GM12878 (cell line): Measurements from ENCODE around the gene AK5. TPM values are rescaled to one million over a fixed set of nuclear protein-coding genes. Genes with fewer than 3 reads are reported as not detected.

Experiments used
- ATAC-seq: fragments of 200-7000 bp; cut with Tn5 transposase; 3 replicates; pipeline ENCODE4 v1.9.1; 2020; ENCODE audit warnings: mild to moderate bottlenecking, moderate library complexity
- BruUV-seq: library from RNA; stranded (reverse); fragments of 400-500 nt; replicated peaks from 2 replicates; lab custom pipeline; 2021; lab: Mats Ljungman, UMichigan
- CTCF ChIA-PET: fragments of 300-600 bp; sonication (Branson Sonifier 250); formaldehyde crosslinking; extraction: SDS; loops from one replicate; lab custom pipeline; 2021; ENCODE audit warnings: inconsistent platforms; lab: Yijun Ruan, JAX
- POLR2A ChIA-PET: fragments of 350-600 bp; formaldehyde crosslinking; extraction: SDS; loops from one replicate; lab custom pipeline; 2021; ENCODE audit warnings: inconsistent platforms; lab: Charles Lee
- RAD21 ChIA-PET: fragments of 300-600 bp; sonication (Branson Sonifier 250); formaldehyde crosslinking; loops from one replicate; lab custom pipeline; 2023; ENCODE audit warnings: antibody characterized with exemption; ENCODE audit not compliant: unreplicated experiment; lab: Charles Lee
- SMC1A ChIA-PET: fragments of 300-600 bp; sonication (Branson Sonifier 250); formaldehyde crosslinking; loops from one replicate; lab custom pipeline; 2023; ENCODE audit not compliant: unreplicated experiment, uncharacterized antibody; lab: Charles Lee
- DNase-seq: peaks from one replicate; pipeline ENCODE4 v3.0.0-alpha.2; 2011; ENCODE audit warnings: low read depth, low spot score
- FAIRE-seq: peaks from 3 replicates; lab custom pipeline; 2011; peaks lifted over from hg19 to GRCh38; lab: Jason Lieb, UNC
- H2AFZ ChIP-seq: 2 replicates; pipeline ENCODE4 v1.6.0; 2011; ENCODE audit warnings: low read depth, low read length, control low read depth; ENCODE audit not compliant: control insufficient read depth
- H3K27ac ChIP-seq: 2 replicates; pipeline ENCODE4 v1.5.1; 2011; ENCODE audit warnings: control low read depth; ENCODE audit not compliant: control insufficient read depth, insufficient read depth
- H3K27me3 ChIP-seq, 2 experiments: replicated peaks in 1 of 2; 2 replicates each; pipeline versions ENCODE4 v1.6.0 to v1.6.1; 2011; ENCODE audit warnings: low read length in 1 of 2; ENCODE audit not compliant: control insufficient read depth in 2 of 2, insufficient read depth in 2 of 2
- H3K36me3 ChIP-seq, 2 experiments: 2 replicates each; pipeline ENCODE4 v1.5.1; 2011; ENCODE audit warnings: low read length in 1 of 2; ENCODE audit not compliant: control insufficient read depth in 2 of 2, insufficient read depth in 2 of 2
- H3K4me1 ChIP-seq: 2 replicates; pipeline ENCODE4 v1.6.1; 2011; ENCODE audit warnings: mild to moderate bottlenecking, low read length, moderate library complexity, mixed read lengths; ENCODE audit not compliant: control insufficient read depth, insufficient read depth
- H3K4me2 ChIP-seq: 2 replicates; pipeline ENCODE4 v1.6.0; 2011; ENCODE audit warnings: control low read depth; ENCODE audit not compliant: control insufficient read depth, insufficient read depth
- H3K4me3 ChIP-seq: fragments of 200-600 bp; sonication (generic); 2 replicates; pipeline ENCODE4 v1.5.1; 2016
- H3K79me2 ChIP-seq: 2 replicates; pipeline ENCODE4 v1.6.0; 2011; ENCODE audit warnings: low read length; ENCODE audit not compliant: control insufficient read depth, insufficient read depth
- H3K9ac ChIP-seq: 2 replicates; pipeline ENCODE4 v1.8.0; 2011; ENCODE audit warnings: low read length, control low read depth, mixed read lengths; ENCODE audit not compliant: control insufficient read depth, insufficient read depth
- H3K9me3 ChIP-seq: replicated peaks from 3 replicates; pipeline ENCODE4 v1.5.1; 2011; ENCODE audit warnings: mild to moderate bottlenecking, low read length; ENCODE audit not compliant: control insufficient read depth, insufficient read depth
- H4K20me1 ChIP-seq: 2 replicates; pipeline ENCODE4 v1.6.0; 2011; ENCODE audit not compliant: control insufficient read depth, insufficient read depth
- BACH1 ChIP-seq: fragments of 450-650 bp; IDR thresholded peaks from 2 replicates; pipeline ENCODE4 v1.6.1; 2017; ENCODE audit warnings: mild to moderate bottlenecking, borderline replicate concordance
- CHD1 ChIP-seq: IDR thresholded peaks from 2 replicates; pipeline ENCODE4 v1.6.1; 2012; ENCODE audit warnings: low read depth, low read length, improper control_type of control experiment
- CUX1 ChIP-seq: IDR thresholded peaks from 2 replicates; pipeline ENCODE4 v1.6.1; 2012; ENCODE audit warnings: improper control_type of control experiment, low read depth, low read length; ENCODE audit not compliant: insufficient replicate concordance
- JUNB ChIP-seq: IDR thresholded peaks from 2 replicates; pipeline ENCODE4 v1.6.1; 2016; ENCODE audit warnings: antibody characterized with exemption, mild to moderate bottlenecking
- POLR2AphosphoS2 ChIP-seq: IDR thresholded peaks from 2 replicates; pipeline ENCODE4 v1.6.1; 2011; ENCODE audit warnings: low read depth, mild to moderate bottlenecking, low read length, improper control_type of control experiment, moderate library complexity
- RUNX3 ChIP-seq: IDR thresholded peaks from 2 replicates; pipeline ENCODE4 v1.6.1; 2012; ENCODE audit warnings: low read length, inconsistent platforms
- SMAD5 ChIP-seq: IDR thresholded peaks from 2 replicates; pipeline ENCODE4 v1.6.1; 2016; ENCODE audit warnings: antibody characterized with exemption, low read depth
- SPI1 ChIP-seq: IDR thresholded peaks from 2 replicates; pipeline ENCODE4 v1.6.1; 2011; ENCODE audit warnings: low read depth, mild to moderate bottlenecking, low read length, moderate library complexity, borderline replicate concordance; ENCODE audit not compliant: insufficient read depth
- SUZ12 ChIP-seq: fragments of 200-600 bp; sonication (generic); IDR thresholded peaks from one replicate; pipeline ENCODE4 v1.6.1; 2018; ENCODE audit warnings: antibody characterized with exemption, mild to moderate bottlenecking; ENCODE audit not compliant: unreplicated experiment
- ZNF24 ChIP-seq: fragments of 450-650 bp; IDR thresholded peaks from 2 replicates; pipeline ENCODE4 v1.6.1; 2017; ENCODE audit warnings: antibody characterized with exemption, mild to moderate bottlenecking
- WGBS: methylation state at CpG from one replicate; pipeline ENCODE4 v1.1.6; 2016; ENCODE audit warnings: low lambda C conversion rate; ENCODE audit not compliant: insufficient replicate concordance, insufficient coverage; ENCODE audit errors: missing lambda C conversion rate; 5-methylcytosine and 5-hydroxymethylcytosine counted together
- in situ Hi-C: fragments of 300-500 bp; cut with MboI; formaldehyde crosslinking; loops from 9 replicates; pipeline ENCODE4 v1.14.3; 2018; ENCODE audit warnings: mixed read lengths
- intact Hi-C: fragments of 100-400 bp; cut with micrococcal nuclease; formaldehyde crosslinking; loops from one replicate; pipeline ENCODE4 v1.14.2; 2022; ENCODE audit not compliant: unreplicated experiment
- polyA plus RNA-seq, 11 experiments: library from polyadenylated mRNA; depleted of rRNA in 4 of 11; unstranded in 6 of 11; stranded (reverse) in 5 of 11; fragments of >200 nt; fragmentation: Nextera tagmentation in 4 of 11; fragmentation: Illumina TruSeq in 1 of 11; extraction: Ambion mirVana in 4 of 11; extraction: Trizol in 1 of 11; gene quantifications; 1 replicate in 1 of 11; 2 replicates in 10 of 11; pipeline versions ENCODE4 v1.2.1 to v1.2.3, GENCODE V29; 2011 to 2016; ENCODE audit warnings: inconsistent platforms in 2 of 11, missing spikeins in 2 of 11, low read depth in 1 of 11
- total RNA-seq, 4 experiments: library from RNA; depleted of rRNA in 3 of 4; stranded (reverse); fragments of >200 nt in 3 of 4; fragmentation: Illumina TruSeq in 1 of 4; extraction: Trizol in 1 of 4; gene quantifications; 2 replicates each; pipeline versions ENCODE4 v1.2.1 to v1.2.3, GENCODE V29; 2013 to 2021

The AK5 gene
- total and polyA plus RNA-seq, 10 of the 15 experiments (the other 5 are each of a cell fraction or from before 2014, with no cell fraction given): 0.08 to 0.33 TPM; not detected in 8

DNA sequence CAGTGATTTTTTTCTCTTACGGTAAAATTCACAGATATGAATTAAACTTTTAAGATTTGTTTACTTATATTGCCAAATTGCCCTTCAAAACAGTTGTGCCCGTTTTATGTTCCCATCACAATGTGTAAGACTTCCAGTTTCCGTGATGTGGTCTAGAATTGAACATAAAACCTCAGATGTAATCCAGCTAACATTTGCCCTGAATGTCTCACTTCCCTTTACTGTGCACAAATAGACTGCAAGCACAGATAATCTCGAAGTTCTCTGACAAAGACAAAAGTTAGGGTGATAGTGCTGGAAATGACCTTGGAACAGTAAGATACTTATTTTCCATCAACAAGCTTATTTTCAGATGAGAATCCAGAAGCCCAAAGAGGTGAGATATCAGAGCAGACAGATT, 223.2 kb downstream of the AK5 start:
- Histone ChIP-seq H3K27me3 (no peaks in the 10 kb centered on the region), H3K9ac (no peak overlapping the region), H3K79me2 (no peaks in the 10 kb centered on the region), H3K4me2 (no peak overlapping the region), H3K9me3 (no peaks in the 10 kb centered on the region), H3K36me3 (no peaks in the 10 kb centered on the region), H3K27ac (no peak overlapping the region), H3K4me3 (no peak overlapping the region), H3K4me1 (no peaks in the 10 kb centered on the region), H2AFZ (no peak overlapping the region), H4K20me1 (no peaks in the 10 kb centered on the region)
- WGBS: 0% methylated on average over 4 of the region's 4 CpGs
- ATAC-seq (peak; percentile 56), FAIRE-seq (peak; percentile 93), DNase-seq (no peak)
- ChIA-PET POLR2A (no interaction called here), RAD21 (no interaction called here), CTCF (no interaction called here), SMC1A (no interaction called here)
- no TSS peak for BruUV-seq
- intact Hi-C loops (no loop called here), in situ Hi-C loops (no loop called here)
- TF ChIP-seq ZNF24 (no peak), RUNX3 (peak; percentile 45), SUZ12 (no peak), JUNB (no peak), SMAD5 (no peak), CHD1 (no peak), SPI1 (peak; percentile 74), BACH1 (no peak), CUX1 (no peak), POLR2AphosphoS2 (no peak)
